Fibroblast of pulmonary artery (primary cell): ENCODE measurements around the gene TRAFD1.

Experiments
- DNase-seq: peaks from one replicate; pipeline ENCODE4 v3.0.0-alpha.2; 2010; ENCODE audit warnings: low read depth
- H3K4me3 ChIP-seq: replicated peaks from 2 replicates; pipeline ENCODE4 v1.5.1; 2011; ENCODE audit warnings: low read depth, mild to moderate bottlenecking, control low read depth, low read length, moderate library complexity
- TF ChIP-seq, protein P1 (sequence below): IDR thresholded peaks from 2 replicates; pipeline ENCODE4 v1.5.1; 2011; ENCODE audit warnings: mild to moderate bottlenecking, control low read depth, low read length, inconsistent platforms; ENCODE audit errors: missing control alignments

TRAFD1 gene

GRCh38 chr12:112163056-112163455 lies 37.7 kb downstream of the TRAFD1 start:
- DNase-seq: no peak
- H3K4me3 ChIP-seq: no peak overlapping the region
- TF ChIP-seq, protein P1, sequence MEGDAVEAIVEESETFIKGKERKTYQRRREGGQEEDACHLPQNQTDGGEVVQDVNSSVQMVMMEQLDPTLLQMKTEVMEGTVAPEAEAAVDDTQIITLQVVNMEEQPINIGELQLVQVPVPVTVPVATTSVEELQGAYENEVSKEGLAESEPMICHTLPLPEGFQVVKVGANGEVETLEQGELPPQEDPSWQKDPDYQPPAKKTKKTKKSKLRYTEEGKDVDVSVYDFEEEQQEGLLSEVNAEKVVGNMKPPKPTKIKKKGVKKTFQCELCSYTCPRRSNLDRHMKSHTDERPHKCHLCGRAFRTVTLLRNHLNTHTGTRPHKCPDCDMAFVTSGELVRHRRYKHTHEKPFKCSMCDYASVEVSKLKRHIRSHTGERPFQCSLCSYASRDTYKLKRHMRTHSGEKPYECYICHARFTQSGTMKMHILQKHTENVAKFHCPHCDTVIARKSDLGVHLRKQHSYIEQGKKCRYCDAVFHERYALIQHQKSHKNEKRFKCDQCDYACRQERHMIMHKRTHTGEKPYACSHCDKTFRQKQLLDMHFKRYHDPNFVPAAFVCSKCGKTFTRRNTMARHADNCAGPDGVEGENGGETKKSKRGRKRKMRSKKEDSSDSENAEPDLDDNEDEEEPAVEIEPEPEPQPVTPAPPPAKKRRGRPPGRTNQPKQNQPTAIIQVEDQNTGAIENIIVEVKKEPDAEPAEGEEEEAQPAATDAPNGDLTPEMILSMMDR: no peak

DNA sequence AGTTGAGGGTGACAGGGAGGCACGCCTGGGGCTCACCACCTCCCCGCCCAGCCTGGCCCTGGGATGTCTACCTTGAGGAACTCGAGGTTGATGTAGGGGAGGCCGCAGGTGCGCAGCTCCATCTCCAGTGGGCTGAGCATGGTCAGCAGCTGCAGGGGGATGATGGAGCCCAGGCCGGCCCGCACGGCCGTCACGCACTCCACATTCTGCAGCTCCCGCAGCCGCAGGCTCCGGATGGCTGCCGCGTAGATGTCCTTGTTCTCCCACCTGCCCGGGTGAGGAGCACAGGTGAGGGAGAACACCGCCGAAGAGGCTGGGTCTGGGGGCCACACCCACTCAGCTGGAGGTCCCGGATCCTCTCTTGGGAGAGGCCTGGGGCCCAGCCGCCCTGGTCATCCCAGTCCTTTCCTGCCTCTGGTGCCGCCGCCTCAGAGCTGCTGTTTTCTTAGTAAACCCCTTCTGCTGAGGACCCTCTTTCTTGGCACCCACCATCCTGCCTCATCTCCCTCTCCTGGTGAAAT lies 38.2 kb downstream of the TRAFD1 start:
- no peak for DNase-seq
- H3K4me3 ChIP-seq: no peak overlapping the region
- TF ChIP-seq, protein P1: no peak

- TF ChIP-seq, protein P1: no peak
- H3K4me3 ChIP-seq: no peak overlapping the region
- no peak for DNase-seq
These were observed 38.8 kb downstream of the TRAFD1 start for GRCh38 chr12:112164011-112164660.

DNA sequence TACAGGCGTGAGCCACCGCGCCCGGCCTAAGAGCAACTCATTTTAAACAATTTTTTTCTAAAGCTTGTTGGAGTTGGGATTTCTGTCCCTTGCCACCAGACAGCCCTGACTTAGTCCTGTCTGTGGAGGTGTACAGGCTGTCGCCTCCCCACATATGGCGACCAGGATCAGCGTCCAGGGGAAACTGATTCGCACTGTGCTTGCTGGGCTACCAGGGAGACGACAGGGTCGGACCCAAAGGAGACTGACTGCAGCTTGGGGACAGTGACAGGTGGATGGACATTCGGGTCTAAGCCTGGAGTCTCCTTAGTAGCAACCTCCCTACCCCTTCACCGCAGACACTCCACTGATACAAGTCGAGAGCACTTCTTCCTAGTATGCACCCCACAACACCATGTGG lies 40.3 kb downstream of the TRAFD1 start:
- TF ChIP-seq, protein P1: no peak
- H3K4me3 ChIP-seq: no peak overlapping the region
- no peak for DNase-seq

DNA sequence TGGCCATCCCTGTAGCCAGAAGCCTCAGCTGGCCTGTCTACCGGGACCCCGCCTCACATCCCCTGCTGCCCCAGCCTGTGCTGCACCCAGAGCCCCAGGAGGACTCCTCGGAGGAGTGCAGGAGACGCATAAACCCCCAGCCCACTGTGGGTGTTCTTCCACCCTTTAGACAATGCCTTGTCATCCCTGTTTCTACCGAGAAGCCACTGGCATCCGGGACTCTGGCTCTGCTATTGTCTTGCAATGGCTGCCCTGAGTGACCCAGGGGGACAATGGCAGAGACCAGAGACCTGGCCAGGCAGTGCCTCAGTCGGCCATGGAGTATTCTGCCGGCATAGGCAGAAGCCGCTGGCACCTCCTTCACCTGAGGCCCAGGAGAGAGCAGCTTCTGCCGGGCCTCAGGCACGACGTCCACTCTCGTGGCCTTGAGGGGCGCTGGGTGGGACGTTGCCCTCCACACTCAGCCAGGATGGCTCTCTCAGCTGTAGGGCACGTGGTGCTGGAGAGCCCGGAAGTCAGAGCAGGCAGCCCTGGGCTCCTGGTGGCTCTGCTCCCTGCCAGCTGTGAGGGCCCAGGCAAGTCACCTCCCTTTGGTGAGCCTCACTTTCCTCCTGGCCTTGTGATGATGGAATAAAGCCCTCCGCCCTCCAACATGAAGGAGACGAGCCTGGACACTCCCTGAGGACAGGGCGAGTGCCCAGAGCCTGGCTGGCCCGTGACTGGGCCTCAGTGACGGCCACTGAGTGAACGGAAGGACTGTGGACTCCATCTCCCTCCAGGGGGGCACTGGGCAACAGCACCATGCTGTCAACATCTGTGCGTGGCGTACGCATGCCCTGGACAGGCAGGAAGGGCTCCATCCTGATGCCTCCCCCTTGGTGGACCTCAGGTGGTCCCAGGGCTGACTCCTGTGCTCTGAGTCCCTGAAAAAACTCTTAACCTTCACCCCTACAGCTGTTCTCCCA lies 41.0 kb downstream of the TRAFD1 start:
- no peak for DNase-seq
- no peak overlapping the region for H3K4me3 ChIP-seq
- TF ChIP-seq, protein P1: no peak

DNA sequence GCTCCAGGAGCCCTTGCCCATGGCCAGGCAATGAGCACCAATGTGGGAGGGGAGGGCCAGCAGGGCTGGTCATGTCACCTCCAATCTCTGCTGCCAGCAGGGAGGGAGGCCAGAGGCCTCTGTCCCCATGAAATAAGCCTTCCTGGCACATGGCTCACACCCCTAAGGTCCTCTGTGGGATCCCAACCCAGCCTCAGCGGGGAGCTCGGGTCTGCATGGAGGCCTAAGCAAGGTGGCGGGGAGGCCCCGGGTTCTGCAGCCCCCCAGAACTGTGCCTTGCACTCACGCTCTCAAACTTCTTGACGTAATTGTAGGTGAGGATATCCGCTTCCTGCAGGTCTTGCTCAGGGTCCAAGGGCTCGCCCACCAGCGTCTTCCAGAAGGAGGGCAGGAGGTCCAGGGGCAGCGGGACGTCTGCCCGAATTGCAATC lies 41.7 kb downstream of the TRAFD1 start:
- no peak overlapping the region for H3K4me3 ChIP-seq
- DNase-seq: no peak
- TF ChIP-seq, protein P1: no peak
